ENCODE data around the gene GTF2A2. TPM values are rescaled to one million over a fixed set of nuclear protein-coding genes. Genes with fewer than 3 reads are reported as not detected.
"Not testable (repeated sequence)": the region's sequence is repeated elsewhere in the genome, so short reads cannot be mapped to it uniquely, and the experiment has no call there.

Gene GTF2A2
- total RNA-seq, 1 experiment from 2014 or later = 129 TPM

GRCh38 chr15:59699810-59700431 lies 42.6 kb upstream of the GTF2A2 start (continued):
- no peak for TF ChIP-seq ARID4B (CRISPR knock-in tag; IDR thresholded peaks at IDR 0.05; ENCODE audit: borderline replicate concordance)
- TF ChIP-seq OVOL2 (CRISPR knock-in tag; IDR thresholded peaks at IDR 0.05; ENCODE audit: borderline replicate concordance) = no peak

GRCh38 chr15:59698065-59698464 lies 40.8 kb upstream of the GTF2A2 start:
- ChIA-PET POLR2A (interaction anchor here (0.6 kb wide), 1 partner anchor 1306 kb away, joined by 4 read pairs; no protein-coding TSS in a partner anchor), CTCF (interaction anchor here (0.6 to 1.9 kb wide), 2 partner anchors 27 to 1385 kb away, joined by 3 to 6 read pairs; no protein-coding TSS in a partner anchor)
- not testable (repeated sequence) for ATAC-seq; H3K9me3 Mint-ChIP-seq; H3K4me1 Mint-ChIP-seq; H3K4me3 Mint-ChIP-seq; H3K27ac Mint-ChIP-seq; DNase-seq (ENCODE audit: low spot score); H3K36me3 Mint-ChIP-seq
- H3K27me3 Mint-ChIP-seq (ENCODE audit: low read depth) = peaks cover 31% of the 10 kb centered on the region

GRCh38 chr15:59696332-59696731 lies 39.0 kb upstream of the GTF2A2 start:
- no peaks in the 10 kb centered on the region for H3K4me1 Mint-ChIP-seq
- DNase-seq (ENCODE audit: low spot score) (no peak), ATAC-seq (no peak)
- POLR2A ChIA-PET = no interaction called here
- H3K36me3 Mint-ChIP-seq = no peaks in the 10 kb centered on the region
- H3K27me3 Mint-ChIP-seq (ENCODE audit: low read depth) = peaks cover 47% of the 10 kb centered on the region
- H3K9me3 Mint-ChIP-seq = no peaks in the 10 kb centered on the region
- no peak overlapping the region for H3K4me3 Mint-ChIP-seq
- no peak overlapping the region for H3K27ac Mint-ChIP-seq
- CTCF ChIA-PET = interaction anchor here (0.7 kb wide), 1 partner anchor 22 kb away, joined by 3 read pairs; no protein-coding TSS in a partner anchor
- TF ChIP-seq NR1H2 (CRISPR knock-in tag; IDR thresholded peaks at IDR 0.05) = no peak
- no peak for TF ChIP-seq FOXP1 (CRISPR knock-in tag; IDR thresholded peaks at IDR 0.05; ENCODE audit: borderline replicate concordance)
- TF ChIP-seq GABPB1 (CRISPR knock-in tag; IDR thresholded peaks at IDR 0.05) = no peak
- no peak for TF ChIP-seq IRF2 (CRISPR knock-in tag; IDR thresholded peaks at IDR 0.05; ENCODE audit: borderline replicate concordance, low read depth)
- TF ChIP-seq TEAD4 (CRISPR knock-in tag; IDR thresholded peaks at IDR 0.05) = no peak
- no peak for TF ChIP-seq NFYB (CRISPR knock-in tag; conservative IDR thresholded peaks at IDR 0.05; ENCODE audit: low read depth)
- no peak for TF ChIP-seq SMAD4 (CRISPR knock-in tag; IDR thresholded peaks at IDR 0.05)
- no peak for TF ChIP-seq E2F1 (CRISPR knock-in tag; IDR thresholded peaks at IDR 0.05)
- TF ChIP-seq FOXP4 (CRISPR knock-in tag; IDR thresholded peaks at IDR 0.05) = no peak
- TF ChIP-seq PRDM15 (CRISPR knock-in tag; IDR thresholded peaks at IDR 0.05) = no peak
- TF ChIP-seq AFF4 (CRISPR knock-in tag; IDR thresholded peaks at IDR 0.05; ENCODE audit: borderline replicate concordance) = no peak
- TF ChIP-seq OVOL2 (CRISPR knock-in tag; IDR thresholded peaks at IDR 0.05; ENCODE audit: borderline replicate concordance) = no peak
- TF ChIP-seq ELF4 (CRISPR knock-in tag; IDR thresholded peaks at IDR 0.05; ENCODE audit: low read depth) = no peak
- TF ChIP-seq FOXK1 (CRISPR knock-in tag; IDR thresholded peaks at IDR 0.05) = no peak
- TF ChIP-seq RORB (CRISPR knock-in tag; IDR thresholded peaks at IDR 0.05) = no peak
- TF ChIP-seq CBFB (CRISPR knock-in tag; IDR thresholded peaks at IDR 0.05; ENCODE audit: low read depth) = no peak

Data from WTC11 (cell line).